ENCODE results near the gene STK32B. TPM values are rescaled to one million over a fixed set of nuclear protein-coding genes. Genes with fewer than 3 reads are reported as not detected.

Gene STK32B
- total RNA-seq, 1 donor from 2014 or later, result 0.56 TPM

DNA sequence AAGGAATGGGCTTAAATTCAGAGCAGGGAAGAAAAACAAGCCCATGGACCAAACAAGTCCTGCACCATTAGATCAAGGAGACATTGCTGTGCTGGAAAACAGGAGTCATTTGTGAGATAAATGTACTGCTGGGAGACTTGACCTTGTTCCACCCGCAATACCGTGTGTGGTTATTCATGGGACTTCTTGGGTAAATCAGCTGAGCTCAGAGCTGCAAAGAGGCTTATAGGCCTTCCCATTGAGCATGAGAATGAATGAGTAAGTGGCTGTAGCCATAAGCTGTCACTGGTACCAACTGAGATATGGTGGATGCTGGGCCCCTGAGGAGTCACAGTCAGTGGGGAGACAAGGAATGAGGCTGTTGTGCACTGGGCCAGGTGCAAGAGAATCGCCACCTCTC lies 29.7 kb upstream of the STK32B start:
- H3K27ac Mint-ChIP-seq (ENCODE audit: unreplicated experiment), result no peak overlapping the region
- TF ChIP-seq, protein P1, sequence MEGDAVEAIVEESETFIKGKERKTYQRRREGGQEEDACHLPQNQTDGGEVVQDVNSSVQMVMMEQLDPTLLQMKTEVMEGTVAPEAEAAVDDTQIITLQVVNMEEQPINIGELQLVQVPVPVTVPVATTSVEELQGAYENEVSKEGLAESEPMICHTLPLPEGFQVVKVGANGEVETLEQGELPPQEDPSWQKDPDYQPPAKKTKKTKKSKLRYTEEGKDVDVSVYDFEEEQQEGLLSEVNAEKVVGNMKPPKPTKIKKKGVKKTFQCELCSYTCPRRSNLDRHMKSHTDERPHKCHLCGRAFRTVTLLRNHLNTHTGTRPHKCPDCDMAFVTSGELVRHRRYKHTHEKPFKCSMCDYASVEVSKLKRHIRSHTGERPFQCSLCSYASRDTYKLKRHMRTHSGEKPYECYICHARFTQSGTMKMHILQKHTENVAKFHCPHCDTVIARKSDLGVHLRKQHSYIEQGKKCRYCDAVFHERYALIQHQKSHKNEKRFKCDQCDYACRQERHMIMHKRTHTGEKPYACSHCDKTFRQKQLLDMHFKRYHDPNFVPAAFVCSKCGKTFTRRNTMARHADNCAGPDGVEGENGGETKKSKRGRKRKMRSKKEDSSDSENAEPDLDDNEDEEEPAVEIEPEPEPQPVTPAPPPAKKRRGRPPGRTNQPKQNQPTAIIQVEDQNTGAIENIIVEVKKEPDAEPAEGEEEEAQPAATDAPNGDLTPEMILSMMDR (IDR thresholded peaks at IDR 0.05; ENCODE audit: unreplicated experiment), result no peak
- H3K9me3 Mint-ChIP-seq (ENCODE audit: unreplicated experiment), result no peaks in the 10 kb centered on the region
- no peak overlapping the region for H3K4me3 Mint-ChIP-seq (ENCODE audit: unreplicated experiment)
- H3K4me1 Mint-ChIP-seq (ENCODE audit: unreplicated experiment), result no peaks in the 10 kb centered on the region
- no peak for DNase-seq (ENCODE audit: low spot score)
- H3K27me3 Mint-ChIP-seq (ENCODE audit: unreplicated experiment), result peaks cover 3% of the 10 kb centered on the region
- H3K36me3 Mint-ChIP-seq (ENCODE audit: low read depth, unreplicated experiment), result peaks cover 4% of the 10 kb centered on the region

DNA sequence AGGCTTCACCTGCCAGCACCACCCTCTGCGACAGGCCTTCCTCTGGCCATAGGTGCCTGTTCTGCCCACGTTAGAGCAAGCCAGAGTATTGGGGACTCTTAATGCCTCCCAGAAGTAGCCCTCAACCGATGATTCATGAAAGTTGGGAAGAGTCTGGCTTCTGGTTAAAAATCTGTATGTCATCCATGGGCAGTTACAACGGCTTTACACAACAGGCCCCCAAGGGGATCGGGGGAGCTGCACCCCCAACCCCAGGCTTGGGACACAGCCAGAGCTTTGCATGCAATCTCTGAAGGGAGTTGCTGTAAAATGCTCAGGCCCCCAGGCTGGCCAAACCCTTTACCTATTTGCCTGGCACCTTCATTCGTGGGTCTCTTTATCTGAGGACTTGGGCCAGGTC lies 26.6 kb upstream of the STK32B start:
- Mint-ChIP-seq H3K27ac (ENCODE audit: unreplicated experiment) (no peak overlapping the region), H3K4me3 (ENCODE audit: unreplicated experiment) (no peak overlapping the region), H3K27me3 (ENCODE audit: unreplicated experiment) (peaks cover 2% of the 10 kb centered on the region), H3K36me3 (ENCODE audit: low read depth, unreplicated experiment) (peaks cover 4% of the 10 kb centered on the region), H3K9me3 (ENCODE audit: unreplicated experiment) (no peaks in the 10 kb centered on the region), H3K4me1 (ENCODE audit: unreplicated experiment) (no peaks in the 10 kb centered on the region)
- TF ChIP-seq, protein P1 (IDR thresholded peaks at IDR 0.05; ENCODE audit: unreplicated experiment), result no peak
- no peak for DNase-seq (ENCODE audit: low spot score)

DNA sequence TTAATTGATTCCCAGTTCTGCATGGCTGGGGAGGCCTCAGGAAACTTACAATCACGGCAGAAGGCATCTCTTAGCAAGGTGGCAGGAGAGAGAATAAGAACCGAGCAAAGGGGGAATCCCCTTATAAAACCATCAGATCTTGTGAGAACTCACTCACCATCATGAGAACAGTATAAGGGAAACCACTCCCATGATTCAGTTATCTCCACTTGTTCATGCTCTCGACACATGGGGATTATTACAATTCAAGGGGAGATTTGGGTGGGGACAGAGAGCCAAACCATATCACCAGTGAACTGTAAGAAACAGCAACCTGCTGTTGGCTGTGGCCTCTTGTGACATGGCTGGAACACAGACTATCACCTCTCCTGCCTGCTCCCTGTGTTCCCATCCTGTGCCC lies 24.9 kb upstream of the STK32B start:
- H3K4me1 Mint-ChIP-seq (ENCODE audit: unreplicated experiment), result no peaks in the 10 kb centered on the region
- DNase-seq (ENCODE audit: low spot score), result no peak
- no peak overlapping the region for H3K4me3 Mint-ChIP-seq (ENCODE audit: unreplicated experiment)
- no peaks in the 10 kb centered on the region for H3K9me3 Mint-ChIP-seq (ENCODE audit: unreplicated experiment)
- no peak overlapping the region for H3K27ac Mint-ChIP-seq (ENCODE audit: unreplicated experiment)
- H3K27me3 Mint-ChIP-seq (ENCODE audit: unreplicated experiment), result peaks cover 2% of the 10 kb centered on the region
- TF ChIP-seq, protein P1 (IDR thresholded peaks at IDR 0.05; ENCODE audit: unreplicated experiment), result no peak
- H3K36me3 Mint-ChIP-seq (ENCODE audit: low read depth, unreplicated experiment), result peaks cover 4% of the 10 kb centered on the region

DNA sequence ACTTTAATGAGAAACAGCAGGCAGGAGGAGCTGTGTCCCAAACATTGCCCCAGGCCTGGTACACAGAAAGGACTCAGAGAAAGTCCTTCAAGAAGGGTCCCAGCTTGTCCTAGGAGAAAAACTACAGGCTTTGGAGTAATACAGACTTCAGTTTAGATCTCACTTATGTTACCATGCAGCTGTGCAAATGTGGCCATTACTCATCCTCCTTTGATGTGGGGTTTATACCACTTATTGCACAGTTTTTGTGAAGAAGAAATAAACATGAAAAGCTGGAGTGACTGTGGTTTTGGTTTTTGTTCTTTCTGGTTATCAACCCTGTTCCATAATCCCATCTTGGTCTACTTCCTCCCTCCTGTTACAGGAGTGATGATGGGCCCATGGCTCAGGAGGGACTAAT lies 23.9 kb upstream of the STK32B start:
- no peaks in the 10 kb centered on the region for H3K4me1 Mint-ChIP-seq (ENCODE audit: unreplicated experiment)
- no peak for DNase-seq (ENCODE audit: low spot score)
- peaks cover 4% of the 10 kb centered on the region for H3K36me3 Mint-ChIP-seq (ENCODE audit: low read depth, unreplicated experiment)
- TF ChIP-seq, protein P1 (IDR thresholded peaks at IDR 0.05; ENCODE audit: unreplicated experiment), result no peak
- H3K4me3 Mint-ChIP-seq (ENCODE audit: unreplicated experiment), result no peak overlapping the region
- H3K27me3 Mint-ChIP-seq (ENCODE audit: unreplicated experiment), result peaks cover 2% of the 10 kb centered on the region
- no peak overlapping the region for H3K27ac Mint-ChIP-seq (ENCODE audit: unreplicated experiment)
- H3K9me3 Mint-ChIP-seq (ENCODE audit: unreplicated experiment), result no peaks in the 10 kb centered on the region

DNA sequence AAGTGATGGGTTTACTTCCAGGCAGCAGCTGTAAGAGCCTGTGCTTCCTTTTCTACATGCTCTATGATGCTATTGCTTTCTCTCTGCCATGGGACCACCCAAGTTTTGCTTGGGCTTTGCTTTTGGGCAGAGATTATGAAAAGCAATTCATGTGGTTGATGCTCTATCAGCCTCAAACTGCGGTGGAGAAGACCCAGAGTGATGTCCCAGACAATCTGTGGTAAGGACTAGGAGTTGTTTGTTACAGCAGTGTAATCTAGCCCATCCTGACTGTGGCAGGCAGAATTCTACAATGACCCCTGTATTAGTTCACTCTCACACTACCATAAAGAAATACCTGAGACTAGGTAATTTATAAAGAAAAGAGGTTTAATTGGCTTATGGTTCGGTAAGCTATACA lies 22.8 kb upstream of the STK32B start:
- no peak for DNase-seq (ENCODE audit: low spot score)
- Mint-ChIP-seq H3K27ac (ENCODE audit: unreplicated experiment) (no peak overlapping the region), H3K9me3 (ENCODE audit: unreplicated experiment) (no peaks in the 10 kb centered on the region), H3K36me3 (ENCODE audit: low read depth, unreplicated experiment) (no peaks in the 10 kb centered on the region), H3K27me3 (ENCODE audit: unreplicated experiment) (peaks cover 4% of the 10 kb centered on the region), H3K4me3 (ENCODE audit: unreplicated experiment) (no peak overlapping the region), H3K4me1 (ENCODE audit: unreplicated experiment) (peaks cover 5% of the 10 kb centered on the region)
- TF ChIP-seq, protein P1 (IDR thresholded peaks at IDR 0.05; ENCODE audit: unreplicated experiment), result no peak
